ENCODE data around the gene TSPAN4. TPM values are rescaled to one million over a fixed set of nuclear protein-coding genes. Genes with fewer than 3 reads are reported as not detected.

Gene TSPAN4
- total and polyA plus RNA-seq, 11 donors, result 22.7 to 93.0 (median 31.3) TPM

DNA sequence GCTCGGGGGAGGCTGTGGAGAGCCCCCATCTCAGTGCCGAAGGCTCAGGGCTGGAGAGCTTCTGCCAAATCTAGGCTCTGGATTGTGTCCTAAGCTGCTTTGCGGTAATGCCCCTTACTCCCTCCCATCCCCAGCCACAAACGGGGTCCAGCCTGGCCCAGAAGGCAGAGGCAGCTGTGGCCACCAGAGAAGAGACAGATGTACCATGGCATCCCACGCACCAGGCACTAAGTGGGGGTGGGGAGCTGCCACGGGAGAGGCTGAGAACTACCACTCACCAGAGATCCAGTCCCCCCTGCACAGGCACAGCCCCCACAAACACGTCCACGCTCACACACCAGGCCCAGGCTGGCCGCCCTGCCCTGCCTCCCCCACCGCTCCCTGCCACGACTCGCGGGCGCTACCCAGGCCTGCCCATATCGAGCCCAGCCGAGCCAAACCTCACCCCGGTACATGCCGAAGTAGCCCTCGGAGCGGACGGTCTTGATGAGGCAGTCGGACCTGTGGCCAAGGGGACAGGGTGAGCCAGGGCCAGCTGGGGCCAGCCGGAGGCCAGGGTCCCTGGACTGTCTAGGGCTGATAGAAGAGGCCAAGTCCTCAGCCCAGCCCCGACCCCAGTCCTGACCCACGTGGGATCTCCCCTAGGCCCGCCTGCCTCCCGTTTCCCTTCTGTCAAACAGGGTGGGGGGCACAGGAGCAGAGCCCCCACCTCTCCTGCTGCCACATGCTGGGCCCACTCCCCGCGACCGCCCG lies 48.5 kb upstream of the TSPAN4 start:
- intact Hi-C loops (cut with DNase I), result loop anchor here in 1 of 10 donors (10.0 kb wide), 1 partner anchor 59 kb away; no protein-coding TSS in a partner anchor
- TF ChIP-seq, protein P1, sequence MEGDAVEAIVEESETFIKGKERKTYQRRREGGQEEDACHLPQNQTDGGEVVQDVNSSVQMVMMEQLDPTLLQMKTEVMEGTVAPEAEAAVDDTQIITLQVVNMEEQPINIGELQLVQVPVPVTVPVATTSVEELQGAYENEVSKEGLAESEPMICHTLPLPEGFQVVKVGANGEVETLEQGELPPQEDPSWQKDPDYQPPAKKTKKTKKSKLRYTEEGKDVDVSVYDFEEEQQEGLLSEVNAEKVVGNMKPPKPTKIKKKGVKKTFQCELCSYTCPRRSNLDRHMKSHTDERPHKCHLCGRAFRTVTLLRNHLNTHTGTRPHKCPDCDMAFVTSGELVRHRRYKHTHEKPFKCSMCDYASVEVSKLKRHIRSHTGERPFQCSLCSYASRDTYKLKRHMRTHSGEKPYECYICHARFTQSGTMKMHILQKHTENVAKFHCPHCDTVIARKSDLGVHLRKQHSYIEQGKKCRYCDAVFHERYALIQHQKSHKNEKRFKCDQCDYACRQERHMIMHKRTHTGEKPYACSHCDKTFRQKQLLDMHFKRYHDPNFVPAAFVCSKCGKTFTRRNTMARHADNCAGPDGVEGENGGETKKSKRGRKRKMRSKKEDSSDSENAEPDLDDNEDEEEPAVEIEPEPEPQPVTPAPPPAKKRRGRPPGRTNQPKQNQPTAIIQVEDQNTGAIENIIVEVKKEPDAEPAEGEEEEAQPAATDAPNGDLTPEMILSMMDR (IDR thresholded peaks at IDR 0.05), result no peak
- TF ChIP-seq POLR2A (IDR thresholded peaks at IDR 0.05), result no peak
- no peak overlapping the region for H3K27ac ChIP-seq
- ATAC-seq (no peak), DNase-seq (no peak)
- no peaks in the 10 kb centered on the region for H3K9me3 ChIP-seq
- peaks cover 0 to 32% (median 0%) of the 10 kb centered on the region in 9 donors for H3K36me3 ChIP-seq
- H3K4me1 ChIP-seq, result peaks cover 6 to 49% (median 26%) of the 10 kb centered on the region in 12 donors
- 88 to 95% (median 92%) methylated on average over 18 to 31 of the region's 31 CpGs for WGBS, 4 donors
- H3K27me3 ChIP-seq, result peaks cover 0 to 13% (median 6%) of the 10 kb centered on the region in 9 donors
- no peak overlapping the region for H3K4me3 ChIP-seq

DNA sequence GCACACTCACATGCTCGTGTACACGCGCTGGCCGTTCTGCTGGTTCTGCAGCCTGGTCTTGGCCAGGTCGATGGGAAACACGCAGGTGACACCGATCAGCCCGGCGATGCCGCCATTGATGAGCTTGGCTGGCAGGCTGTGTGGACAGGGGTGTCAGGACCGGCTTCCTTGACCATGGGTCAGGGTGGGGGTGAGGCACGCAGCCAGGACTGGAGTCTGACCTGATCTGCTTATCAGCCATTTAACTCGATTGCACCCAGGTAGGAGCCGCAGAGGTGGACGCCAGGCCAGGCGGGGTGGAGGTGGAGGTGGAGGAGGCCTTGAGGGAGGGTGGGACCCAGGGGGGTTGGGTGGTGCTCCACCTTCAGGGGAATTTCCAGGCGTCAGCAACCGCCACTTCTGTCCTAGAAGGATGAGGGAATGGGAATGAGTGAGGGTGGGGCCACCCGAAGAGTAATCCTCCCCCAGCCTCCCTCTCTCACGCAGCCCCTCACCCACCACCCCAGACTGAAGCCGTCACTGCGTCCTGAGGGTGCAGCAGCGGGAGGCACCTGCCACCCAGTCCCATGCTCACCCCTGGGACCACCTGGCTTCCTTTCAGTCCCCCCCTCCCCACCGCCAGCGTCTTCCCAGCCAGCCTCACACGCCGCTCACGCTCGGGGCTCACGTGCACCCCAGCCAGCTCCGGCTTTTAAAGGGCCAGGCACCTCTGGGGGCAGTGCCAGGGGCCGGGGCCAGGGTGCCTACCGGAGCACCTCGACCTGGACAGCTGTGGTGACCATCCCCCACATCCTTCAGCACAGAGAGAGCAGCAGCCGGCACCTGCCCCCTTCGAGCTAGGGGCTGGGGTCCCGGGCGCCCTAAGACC lies 47.7 kb upstream of the TSPAN4 start:
- Histone ChIP-seq H3K9me3 (no peaks in the 10 kb centered on the region), H3K36me3 (peaks cover 0 to 38% (median 0%) of the 10 kb centered on the region in 9 donors), H3K27me3 (peaks cover 0 to 4% (median 0%) of the 10 kb centered on the region in 9 donors), H3K4me1 (peaks cover 6 to 42% (median 24%) of the 10 kb centered on the region in 12 donors), H3K27ac (peak overlapping the region in 3 of 12 donors; percentile 62 to 88 (median 86)), H3K4me3 (peak overlapping the region in 11 of 12 donors; percentile 50 to 89 (median 77))
- 67 to 72% (median 70%) methylated on average over 19 to 38 of the region's 38 CpGs for WGBS, 4 donors
- DNase-seq (no peak), ATAC-seq (peak in 1 of 4 donors; percentile 4)
- TF ChIP-seq, protein P1 (IDR thresholded peaks at IDR 0.05), result no peak
- no peak for TF ChIP-seq POLR2A (IDR thresholded peaks at IDR 0.05)
- intact Hi-C loops (cut with DNase I), result loop anchor here in 2 of 10 donors (5.0 to 10.0 kb wide), 2 partner anchors 60 to 117 kb away; partner anchors contain the start of gene CHID1 (in 1 of the 2)

DNA sequence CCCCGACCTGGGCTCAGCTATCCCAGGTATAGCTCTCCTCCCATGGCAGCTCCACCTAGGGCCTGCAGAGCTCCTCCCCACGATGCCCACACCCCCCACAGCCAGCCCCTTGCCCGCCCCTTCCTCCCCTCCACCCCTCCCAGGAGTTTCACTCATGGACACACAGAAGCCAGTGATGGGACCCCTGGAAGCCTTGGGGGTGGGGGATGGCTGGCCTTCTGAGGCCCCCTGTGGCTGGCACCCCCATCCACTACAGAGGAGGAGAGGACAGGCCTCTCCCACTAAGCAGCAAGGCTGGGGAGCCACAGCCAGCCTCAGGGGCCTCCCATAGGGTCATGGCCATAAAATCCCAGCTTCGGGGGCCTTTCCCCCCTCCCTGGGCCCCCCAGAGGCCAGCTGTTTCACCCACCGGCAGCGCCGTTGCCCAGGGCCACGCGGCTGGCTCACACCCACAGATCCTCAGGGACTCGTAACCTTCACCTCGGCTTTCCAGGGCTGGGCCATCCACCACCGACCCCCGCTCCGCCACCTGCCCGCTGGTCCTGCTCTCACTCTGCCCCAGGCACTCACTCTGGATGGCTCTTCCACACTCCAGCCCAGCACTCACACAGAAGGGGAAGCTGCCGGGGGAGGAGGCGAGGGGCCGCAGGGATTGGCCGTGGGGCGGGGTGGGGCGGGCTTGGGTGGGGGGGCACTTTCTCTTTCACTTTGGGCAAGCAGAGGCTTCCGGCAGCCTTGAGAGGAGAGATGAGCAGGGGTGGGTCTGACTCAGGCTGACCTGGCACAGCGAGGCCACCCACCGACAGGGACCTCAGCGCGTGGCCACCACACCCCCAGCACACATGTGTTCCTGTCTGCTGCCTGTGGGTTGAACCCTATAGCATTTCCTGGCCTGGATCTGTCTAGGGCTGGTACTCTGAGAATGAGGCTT lies 46.8 kb upstream of the TSPAN4 start:
- DNase-seq (peak; percentile 74 to 83 (median 81)), ATAC-seq (peak; percentile 48 to 77 (median 56))
- H3K4me3 ChIP-seq, result peak overlapping the region; percentile 29 to 89 (median 76)
- peaks cover 0 to 38% (median 0%) of the 10 kb centered on the region in 9 donors for H3K36me3 ChIP-seq
- no peaks in the 10 kb centered on the region for H3K9me3 ChIP-seq
- WGBS, 4 donors, result 11 to 43% (median 15%) methylated on average over 1 to 26 of the region's 26 CpGs
- peak overlapping the region; percentile 5 to 88 (median 84) for H3K27ac ChIP-seq
- TF ChIP-seq, protein P1 (IDR thresholded peaks at IDR 0.05), result no peak
- no peak for TF ChIP-seq POLR2A (IDR thresholded peaks at IDR 0.05)
- intact Hi-C loops (cut with DNase I), result loop anchor here in 2 of 10 donors (5.0 to 10.0 kb wide), 2 partner anchors 61 to 116 kb away; partner anchors contain the start of gene CHID1 (in 1 of the 2)
- H3K27me3 ChIP-seq, result no peaks in the 10 kb centered on the region
- peaks cover 6 to 40% (median 24%) of the 10 kb centered on the region in 12 donors for H3K4me1 ChIP-seq

Measured in heart left ventricle (tissue), 16 donors.